Hepatocyte (in vitro differentiated cells): ENCODE measurements around the gene ANKRD13A. TPM values are rescaled to one million over a fixed set of nuclear protein-coding genes. Genes with fewer than 3 reads are reported as not detected.
A peak's percentile ranks its signal among the peaks of the same experiment; 100 is the strongest.
"Not testable (repeated sequence)": the region's sequence is repeated elsewhere in the genome, so short reads cannot be mapped to it uniquely, and the experiment has no call there.

Source experiments
- DNase-seq: peaks from one replicate; pipeline ENCODE4 v3.0.0-alpha.2; 2016; ENCODE audit warnings: low spot score
- H2AFZ ChIP-seq: fragments of 200-600 bp; sonication (generic); 2 replicates; pipeline ENCODE4 v1.6.0; 2016; ENCODE audit warnings: antibody characterized with exemption, mild to moderate bottlenecking
- H3K27ac ChIP-seq: fragments of 200-600 bp; sonication (generic); 2 replicates; pipeline ENCODE4 v1.5.1; 2016; ENCODE audit warnings: mild to moderate bottlenecking
- H3K27me3 ChIP-seq: fragments of 200-600 bp; sonication (generic); 2 replicates; pipeline ENCODE4 v1.6.1; 2016
- H3K36me3 ChIP-seq: fragments of 200-600 bp; sonication (generic); replicated peaks from 2 replicates; pipeline ENCODE4 v1.5.1; 2016; ENCODE audit warnings: low read depth; ENCODE audit not compliant: insufficient read depth
- H3K4me1 ChIP-seq: fragments of 200-600 bp; sonication (generic); 2 replicates; pipeline ENCODE4 v1.5.1; 2016; ENCODE audit warnings: mild to moderate bottlenecking, moderate library complexity; ENCODE audit not compliant: insufficient read depth
- H3K4me2 ChIP-seq: fragments of 200-600 bp; sonication (generic); 2 replicates; pipeline ENCODE4 v1.6.0; 2016
- H3K4me3 ChIP-seq: fragments of 200-600 bp; sonication (generic); 2 replicates; pipeline ENCODE4 v1.5.1; 2016; ENCODE audit warnings: mild to moderate bottlenecking
- H3K79me2 ChIP-seq: fragments of 200-600 bp; sonication (generic); 2 replicates; pipeline ENCODE4 v1.6.0; 2017; ENCODE audit warnings: mild to moderate bottlenecking
- H3K9me2 ChIP-seq: fragments of 200-600 bp; sonication (generic); replicated peaks from 2 replicates; pipeline ENCODE4 v1.6.0; 2017; ENCODE audit warnings: mild to moderate bottlenecking; ENCODE audit not compliant: insufficient read depth
- H3K9me3 ChIP-seq: fragments of 200-600 bp; sonication (generic); 2 replicates; pipeline ENCODE4 v1.5.1; 2016; ENCODE audit warnings: low read depth, mild to moderate bottlenecking
- H4K20me1 ChIP-seq: fragments of 200-600 bp; sonication (generic); 2 replicates; pipeline ENCODE4 v1.6.0; 2016; ENCODE audit warnings: mild to moderate bottlenecking; ENCODE audit not compliant: insufficient read depth, poor library complexity, severe bottlenecking
- EZH2 ChIP-seq: fragments of 200-600 bp; sonication (generic); IDR thresholded peaks from 2 replicates; pipeline ENCODE4 v1.6.1; 2016; ENCODE audit warnings: antibody characterized with exemption, mild to moderate bottlenecking, borderline replicate concordance
- EZH2phosphoT487 ChIP-seq: fragments of 200-600 bp; sonication (generic); IDR thresholded peaks from one replicate; pipeline ENCODE4 v1.6.1; 2018; ENCODE audit warnings: antibody characterized with exemption, mild to moderate bottlenecking, low read depth, moderate library complexity; ENCODE audit not compliant: unreplicated experiment, severe bottlenecking
- WGBS: methylation state at CpG from one replicate; pipeline ENCODE4 v1.1.6; 2016; ENCODE audit warnings: low lambda C conversion rate; ENCODE audit errors: missing lambda C conversion rate; 5-methylcytosine and 5-hydroxymethylcytosine counted together
- polyA plus RNA-seq: library from polyadenylated mRNA; unstranded; fragments of >200 nt; fragmentation: Nextera tagmentation; extraction: Ambion mirVana; gene quantifications from 2 replicates; pipeline ENCODE4 v1.2.1, GENCODE V29; 2016
- total RNA-seq: library from RNA; depleted of rRNA; stranded (reverse); fragments of >200 nt; gene quantifications from 2 replicates; pipeline ENCODE4 v1.2.3, GENCODE V29; 2014
- TF ChIP-seq, protein P1 (sequence below): fragments of 200-600 bp; sonication (generic); IDR thresholded peaks from 2 replicates; pipeline ENCODE4 v1.5.1; 2016; ENCODE audit warnings: antibody characterized with exemption, mild to moderate bottlenecking; ENCODE audit not compliant: poor library complexity

The ANKRD13A gene
- total and polyA plus RNA-seq, 2 experiments from 2014 or later, result 13.2 to 55.3 TPM

DNA sequence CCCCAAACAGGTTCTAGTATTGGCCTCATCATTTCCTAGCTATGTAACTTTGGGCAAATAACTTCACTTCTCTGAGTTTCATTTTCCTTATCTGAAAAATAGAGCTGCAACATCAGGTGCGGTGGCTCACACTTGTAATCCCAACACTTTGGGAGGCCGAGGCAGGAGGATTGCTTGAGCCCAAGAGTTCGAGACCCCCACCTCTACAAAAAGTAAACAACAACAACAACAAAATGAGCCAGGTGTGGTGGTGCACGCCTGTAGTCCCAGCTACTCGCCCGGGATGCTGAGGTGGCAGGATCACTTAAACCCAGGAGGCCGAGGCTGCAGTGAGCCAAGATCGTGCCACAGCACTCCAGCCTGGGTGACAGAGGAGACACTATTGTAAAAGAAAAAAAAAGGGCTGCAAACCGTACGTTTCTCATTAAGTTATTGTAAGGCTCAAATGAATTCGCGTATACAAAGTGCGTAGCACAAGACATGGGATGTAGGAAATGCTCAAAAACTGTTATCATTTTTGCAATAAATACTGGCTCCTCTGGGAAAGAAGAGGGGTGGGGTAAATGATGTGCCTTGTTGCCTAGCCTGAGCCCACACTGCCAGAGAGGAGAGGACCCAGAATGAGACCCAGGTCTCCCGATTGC, 48.2 kb downstream of the ANKRD13A start:
- no peak for DNase-seq
- Histone ChIP-seq H3K4me2 (peak overlapping the region; percentile 79), H2AFZ (peak overlapping the region; percentile 66), H3K36me3 (no peaks in the 10 kb centered on the region), H3K79me2 (peaks cover 45% of the 10 kb centered on the region), H3K27me3 (no peaks in the 10 kb centered on the region), H4K20me1 (no peaks in the 10 kb centered on the region), H3K9me3 (no peaks in the 10 kb centered on the region), H3K4me3 (peak overlapping the region; percentile 19), H3K9me2 (no peaks in the 10 kb centered on the region), H3K4me1 (peaks cover 8% of the 10 kb centered on the region), H3K27ac (peak overlapping the region; percentile 78)
- WGBS, result 89% methylated on average over 14 of the region's 14 CpGs
- TF ChIP-seq EZH2 (no peak), EZH2phosphoT487 (no peak)
- TF ChIP-seq, protein P1, sequence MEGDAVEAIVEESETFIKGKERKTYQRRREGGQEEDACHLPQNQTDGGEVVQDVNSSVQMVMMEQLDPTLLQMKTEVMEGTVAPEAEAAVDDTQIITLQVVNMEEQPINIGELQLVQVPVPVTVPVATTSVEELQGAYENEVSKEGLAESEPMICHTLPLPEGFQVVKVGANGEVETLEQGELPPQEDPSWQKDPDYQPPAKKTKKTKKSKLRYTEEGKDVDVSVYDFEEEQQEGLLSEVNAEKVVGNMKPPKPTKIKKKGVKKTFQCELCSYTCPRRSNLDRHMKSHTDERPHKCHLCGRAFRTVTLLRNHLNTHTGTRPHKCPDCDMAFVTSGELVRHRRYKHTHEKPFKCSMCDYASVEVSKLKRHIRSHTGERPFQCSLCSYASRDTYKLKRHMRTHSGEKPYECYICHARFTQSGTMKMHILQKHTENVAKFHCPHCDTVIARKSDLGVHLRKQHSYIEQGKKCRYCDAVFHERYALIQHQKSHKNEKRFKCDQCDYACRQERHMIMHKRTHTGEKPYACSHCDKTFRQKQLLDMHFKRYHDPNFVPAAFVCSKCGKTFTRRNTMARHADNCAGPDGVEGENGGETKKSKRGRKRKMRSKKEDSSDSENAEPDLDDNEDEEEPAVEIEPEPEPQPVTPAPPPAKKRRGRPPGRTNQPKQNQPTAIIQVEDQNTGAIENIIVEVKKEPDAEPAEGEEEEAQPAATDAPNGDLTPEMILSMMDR, result no peak

DNA sequence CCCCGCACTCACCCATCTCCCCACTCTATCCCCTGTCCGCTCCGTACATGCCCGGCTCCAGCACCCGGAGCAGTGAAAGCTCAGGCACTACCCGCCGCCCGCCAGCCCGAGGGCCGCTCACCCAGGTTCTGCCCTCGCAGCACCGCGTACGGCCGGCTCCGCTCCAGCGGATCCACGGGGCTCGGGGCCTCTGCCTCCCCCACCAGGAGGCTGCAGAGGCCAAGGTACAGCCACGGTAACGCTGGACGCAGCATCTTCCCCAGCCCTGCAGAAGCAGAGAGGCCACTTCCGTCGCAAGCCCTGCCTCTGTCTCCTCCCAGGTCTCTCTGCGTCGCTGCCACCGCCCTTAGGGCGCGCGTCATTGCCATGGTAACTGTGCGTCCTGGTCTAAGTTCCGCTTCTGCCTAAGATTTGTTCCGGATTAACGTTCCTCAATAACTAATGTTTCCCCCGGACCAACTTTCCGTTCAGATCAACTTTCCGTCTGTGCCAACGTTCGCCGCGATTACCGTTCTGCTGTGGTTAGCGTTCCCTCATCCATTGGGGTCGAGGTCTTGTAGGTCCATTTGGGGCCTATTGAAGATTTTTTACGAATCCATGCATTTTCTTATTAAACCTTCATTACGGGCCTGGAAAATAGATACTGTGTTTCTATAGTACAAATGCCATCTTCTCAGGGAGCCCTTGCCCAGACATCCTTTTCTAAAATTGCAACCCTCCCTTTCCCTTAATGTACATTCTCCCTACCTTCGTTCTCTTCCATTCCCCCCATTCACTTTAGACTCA, 49.2 kb downstream of the ANKRD13A start, which contains the start of gene C12orf76:
TSS of gene C12orf76 (minus strand) at position 281 of the 786 bp plus-strand sequence. CDS start at position 254, 27 bp downstream.
- H3K9me3 ChIP-seq, result no peaks in the 10 kb centered on the region
- no peaks in the 10 kb centered on the region for H4K20me1 ChIP-seq
- peak within 1 kb of the TSS; percentile 79 for H3K4me2 ChIP-seq
- no peaks in the 10 kb centered on the region for H3K36me3 ChIP-seq
- no peaks in the 10 kb centered on the region for H3K9me2 ChIP-seq
- peaks cover 8% of the 10 kb centered on the region for H3K4me1 ChIP-seq
- TF ChIP-seq EZH2 (no peak), EZH2phosphoT487 (no peak)
- TF ChIP-seq, protein P1, result no peak
- H3K27me3 ChIP-seq, result no peaks in the 10 kb centered on the region
- H2AFZ ChIP-seq, result peak within 1 kb of the TSS; percentile 82
- peak within 1 kb of the TSS; percentile 81 for H3K27ac ChIP-seq
- 4% methylated on average over 46 of the region's 47 CpGs for WGBS
- peak within 1 kb of the TSS; percentile 28 for H3K4me3 ChIP-seq
- peaks cover 42% of the 10 kb centered on the region for H3K79me2 ChIP-seq
- DNase-seq, result peak; percentile 97

DNA sequence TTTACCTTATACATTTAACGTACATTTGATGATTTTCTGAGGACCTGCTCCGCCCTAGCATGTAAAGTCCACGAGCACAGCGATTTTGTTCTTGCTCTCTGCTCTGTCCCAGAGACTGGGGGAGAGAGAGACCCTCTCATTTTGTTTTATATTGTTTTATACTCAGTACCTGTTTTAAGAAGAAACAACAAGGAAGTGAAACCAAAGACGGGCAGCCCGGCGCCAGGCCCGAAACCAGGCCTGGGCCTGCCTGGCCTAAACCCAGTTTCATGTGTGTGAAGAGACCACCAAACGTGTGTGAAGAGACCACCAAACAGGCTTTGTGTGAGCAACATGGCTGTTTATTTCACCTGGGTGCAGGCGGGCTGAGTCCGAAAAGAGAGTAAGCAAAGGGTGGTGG, 49.8 kb downstream of the ANKRD13A start:
- Histone ChIP-seq H3K27ac (peak overlapping the region; percentile 81), H3K4me2 (peak overlapping the region; percentile 79), H2AFZ (peak overlapping the region; percentile 82), H3K79me2 (peaks cover 39% of the 10 kb centered on the region), H3K4me3 (peak overlapping the region; percentile 28)
- H3K4me1 ChIP-seq, H3K9me3 ChIP-seq, DNase-seq, H3K9me2 ChIP-seq, H3K36me3 ChIP-seq, H4K20me1 ChIP-seq, H3K27me3 ChIP-seq: not testable (repeated sequence)
- 88% methylated on average over 11 of the region's 11 CpGs for WGBS

DNA sequence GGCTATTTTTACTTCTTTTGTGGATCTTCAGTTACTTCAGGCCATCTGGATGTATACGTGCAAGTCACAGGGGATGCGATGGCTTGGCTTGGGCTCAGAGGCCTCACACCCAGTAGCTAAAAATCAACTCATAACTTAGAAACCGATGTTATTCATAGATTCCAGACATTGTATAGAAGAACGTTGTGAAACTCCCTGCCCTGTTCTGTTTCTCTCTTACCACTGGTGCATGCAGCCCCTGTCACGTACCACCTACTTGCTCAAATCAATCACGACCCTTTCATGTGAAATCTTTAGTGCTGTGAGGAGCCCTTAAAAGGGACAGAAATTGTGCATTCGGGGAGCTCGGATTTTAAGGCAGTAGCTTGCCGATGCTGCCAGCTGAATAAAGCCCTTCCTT, 50.4 kb downstream of the ANKRD13A start:
- not testable (repeated sequence) for H2AFZ ChIP-seq, H3K4me3 ChIP-seq, H4K20me1 ChIP-seq, H3K27ac ChIP-seq, H3K4me1 ChIP-seq, H3K9me2 ChIP-seq, H3K9me3 ChIP-seq, H3K36me3 ChIP-seq, DNase-seq, H3K4me2 ChIP-seq, H3K27me3 ChIP-seq
- 95% methylated on average over 9 of the region's 9 CpGs for WGBS
- peaks cover 32% of the 10 kb centered on the region for H3K79me2 ChIP-seq
